ENCODE data around the gene BLID. TPM values are rescaled to one million over a fixed set of nuclear protein-coding genes. Genes with fewer than 3 reads are reported as not detected.
A peak's percentile ranks its signal among the peaks of the same experiment; 100 is the strongest.

Gene BLID
- total and polyA plus RNA-seq, 2 of the 4 experiments (the other 2 are of a cell fraction) = 0.24 to 30.8 TPM

- peaks cover 14% of the 10 kb centered on the region for H3K9me1 ChIP-seq (ENCODE audit: insufficient read depth, low read length)
- H3K4me1 ChIP-seq (ENCODE audit: control insufficient read depth, insufficient read depth, low read length) = peaks cover 16% of the 10 kb centered on the region
- WGBS, 2 experiments (ENCODE audit: extremely low coverage in 2 of 2, insufficient read length in 1 of 2) = no CpG with 5 or more reads among the region's 2 CpGs
- H2BK20ac ChIP-seq (ENCODE audit: low read depth, low read length) = peak overlapping the region; percentile 86; the same call in 1 of the 2 replicates
- BruUV-seq (replicated peaks) = no TSS peak
- peak overlapping the region; percentile 92 for H2BK5ac ChIP-seq (ENCODE audit: low read depth, low read length, poor library complexity, severe bottlenecking)
- peak overlapping the region; percentile 85 for H3K18ac ChIP-seq (ENCODE audit: low read depth, low read length)
- CTCF ChIA-PET = interaction anchor here (0.7 kb wide), 1 partner anchor 32 kb away, joined by 3 read pairs; no protein-coding TSS in a partner anchor
- H3K23ac ChIP-seq (ENCODE audit: low read depth, low read length) = peak overlapping the region; percentile 73; the same call in 1 of the 2 replicates
- H2AK9ac ChIP-seq (replicated peaks; ENCODE audit: low read depth, low read length, poor library complexity) = no peak overlapping the region
- H3K56ac ChIP-seq (ENCODE audit: extremely low read depth, insufficient read depth, low read length) = peak overlapping the region; percentile 50
- in situ Hi-C loops (cut with MboI; ENCODE audit: low sequenced_read_pairs) = no loop called here
- 0 out of 3 replicates have a peak overlapping the region, but pooled peaks have one; percentile 27 for H2BK15ac ChIP-seq (ENCODE audit: low read depth, low read length)
- H4K91ac ChIP-seq (ENCODE audit: insufficient read depth, low read depth, low read length) = peak overlapping the region; percentile 61
- H3K27ac ChIP-seq (ENCODE audit: insufficient read depth, low read length) = peak overlapping the region; percentile 62
- no peak overlapping the region; the same call in 1 of the 2 replicates for H4K5ac ChIP-seq (ENCODE audit: low read depth, low read length)
- H3K9ac ChIP-seq (ENCODE audit: low read depth, low read length) = peak overlapping the region; percentile 50; the same call in 1 of the 2 replicates
- dilution Hi-C loops (cut with HindIII; ENCODE audit: low sequenced_read_pairs, unreplicated experiment) = no loop called here
- POLR2A ChIA-PET (ENCODE audit: unreplicated experiment) = interaction anchor here (1.0 kb wide), 1 partner anchor 28 kb away, joined by 3 read pairs; no protein-coding TSS in a partner anchor
- intact Hi-C loops (cut with micrococcal nuclease) = no loop called here
- H3K4me2 ChIP-seq (ENCODE audit: low read depth, low read length) = peak overlapping the region; percentile 67; the same call in 1 of the 2 replicates
- peak overlapping the region; percentile 90 for H2BK120ac ChIP-seq (ENCODE audit: low read depth, low read length)
- peak overlapping the region; percentile 20 to 67 for H4K8ac ChIP-seq (ENCODE audit: low read depth in 2 of 2, low read length in 2 of 2)
- H2AK5ac ChIP-seq (ENCODE audit: low read depth, low read length) = peak overlapping the region; percentile 74; the same call in 1 of the 2 replicates
- no peak overlapping the region for H3K4me3 ChIP-seq (ENCODE audit: insufficient read depth, low read depth, low read length)
- peaks cover 9 to 40% of the 10 kb centered on the region in 2 experiments; a peak in 3 of 4 replicates for H3K79me1 ChIP-seq (ENCODE audit: low read depth in 1 of 2, low read length in 2 of 2)
- TF ChIP-seq ELK1 (IDR thresholded peaks at IDR 0.05; ENCODE audit: borderline replicate concordance, low read depth, low read length) (no peak), RCOR1 (IDR thresholded peaks at IDR 0.05; ENCODE audit: insufficient replicate concordance, low read length) (no peak), RAD21 (IDR thresholded peaks at IDR 0.05; ENCODE audit: low read length) (no peak), BHLHE40 (IDR thresholded peaks at IDR 0.05; ENCODE audit: low read depth, low read length) (no peak), MAZ (IDR thresholded peaks at IDR 0.05; ENCODE audit: borderline replicate concordance, low read depth, low read length) (no peak), CHD1 (IDR thresholded peaks at IDR 0.05; ENCODE audit: low read depth, low read length) (no peak), POLR2A (IDR thresholded peaks at IDR 0.05; ENCODE audit: low read depth, low read length) (no peak), SMC3 (IDR thresholded peaks at IDR 0.05; ENCODE audit: low read depth, low read length) (no peak), CEBPB (IDR thresholded peaks at IDR 0.05; ENCODE audit: low read depth, low read length) (no peak), MXI1 (IDR thresholded peaks at IDR 0.05; ENCODE audit: borderline replicate concordance, low read depth, low read length) (no peak), NFE2L2 (IDR thresholded peaks at IDR 0.05; ENCODE audit: low read depth, low read length) (no peak)
- peaks cover 17% of the 10 kb centered on the region for H3K36me3 ChIP-seq (ENCODE audit: control insufficient read depth, insufficient read depth, low read length)
- no peaks in the 10 kb centered on the region for H3K27me3 ChIP-seq (ENCODE audit: control insufficient read depth, insufficient read depth, low read length)
- H4K20me1 ChIP-seq (ENCODE audit: insufficient read depth, low read length) = peaks cover 26% of the 10 kb centered on the region; the same call in 1 of the 2 replicates
- H3K9me3 ChIP-seq (ENCODE audit: control insufficient read depth, insufficient read depth, low read length) = no peaks in the 10 kb centered on the region
- DNase-seq = peak; percentile 86
- ATAC-seq (ENCODE audit: low read depth) = peak; percentile 15; the same call in 1 of the 2 replicates
- H3K4ac ChIP-seq (ENCODE audit: low read depth, low read length) = peak overlapping the region; percentile 73; the same call in 1 of the 2 replicates
- no peak overlapping the region for H2AFZ ChIP-seq (replicated peaks; ENCODE audit: low read length, poor library complexity)
- H3K14ac ChIP-seq (replicated peaks; ENCODE audit: low read depth, low read length) = no peak overlapping the region; the same call in 1 of the 2 replicates
These were observed 24.5 kb upstream of the BLID start for GRCh38 chr11:122140500-122140899.
